IgD-negative memory B cell (primary cell): ENCODE data around the gene ZNF521. TPM values are rescaled to one million over a fixed set of nuclear protein-coding genes. Genes with fewer than 3 reads are reported as not detected.
A peak's percentile ranks its signal among the peaks of the same experiment; 100 is the strongest.

Experiments
- H3K27ac Mint-ChIP-seq, 3 donors: one replicate each; pipeline ENCODE4 v1.8.0; 2020 to 2022; ENCODE audit warnings: mild to moderate bottlenecking in 3 of 3, mixed read lengths in 3 of 3, moderate library complexity in 1 of 3
- H3K27me3 Mint-ChIP-seq: one replicate; pipeline ENCODE4 v1.8.0; 2021; ENCODE audit warnings: mixed read lengths
- H3K36me3 Mint-ChIP-seq: one replicate; pipeline ENCODE4 v1.8.0; 2020; ENCODE audit warnings: mild to moderate bottlenecking, mixed read lengths
- H3K4me1 Mint-ChIP-seq, 3 donors: one replicate each; pipeline ENCODE4 v1.8.0; 2020 to 2022; ENCODE audit warnings: mixed read lengths in 3 of 3, mild to moderate bottlenecking in 1 of 3
- H3K4me3 Mint-ChIP-seq, 4 donors: one replicate each; pipeline ENCODE4 v1.8.0; 2020 to 2022; ENCODE audit warnings: mild to moderate bottlenecking in 4 of 4, mixed read lengths in 4 of 4, moderate library complexity in 3 of 4
- H3K9me3 Mint-ChIP-seq, 3 donors: one replicate each; pipeline ENCODE4 v1.8.0; 2020 to 2021; ENCODE audit warnings: mixed read lengths in 3 of 3, mild to moderate bottlenecking in 1 of 3
- polyA plus RNA-seq: library from polyadenylated mRNA; unstranded; fragments of 300-500 nt; fragmentation: Illumina TruSeq; gene quantifications from one replicate; pipeline ENCODE4 v1.2.3, GENCODE V29; 2021

ZNF521 gene
- polyA plus RNA-seq, 1 donor from 2014 or later: not detected

DNA sequence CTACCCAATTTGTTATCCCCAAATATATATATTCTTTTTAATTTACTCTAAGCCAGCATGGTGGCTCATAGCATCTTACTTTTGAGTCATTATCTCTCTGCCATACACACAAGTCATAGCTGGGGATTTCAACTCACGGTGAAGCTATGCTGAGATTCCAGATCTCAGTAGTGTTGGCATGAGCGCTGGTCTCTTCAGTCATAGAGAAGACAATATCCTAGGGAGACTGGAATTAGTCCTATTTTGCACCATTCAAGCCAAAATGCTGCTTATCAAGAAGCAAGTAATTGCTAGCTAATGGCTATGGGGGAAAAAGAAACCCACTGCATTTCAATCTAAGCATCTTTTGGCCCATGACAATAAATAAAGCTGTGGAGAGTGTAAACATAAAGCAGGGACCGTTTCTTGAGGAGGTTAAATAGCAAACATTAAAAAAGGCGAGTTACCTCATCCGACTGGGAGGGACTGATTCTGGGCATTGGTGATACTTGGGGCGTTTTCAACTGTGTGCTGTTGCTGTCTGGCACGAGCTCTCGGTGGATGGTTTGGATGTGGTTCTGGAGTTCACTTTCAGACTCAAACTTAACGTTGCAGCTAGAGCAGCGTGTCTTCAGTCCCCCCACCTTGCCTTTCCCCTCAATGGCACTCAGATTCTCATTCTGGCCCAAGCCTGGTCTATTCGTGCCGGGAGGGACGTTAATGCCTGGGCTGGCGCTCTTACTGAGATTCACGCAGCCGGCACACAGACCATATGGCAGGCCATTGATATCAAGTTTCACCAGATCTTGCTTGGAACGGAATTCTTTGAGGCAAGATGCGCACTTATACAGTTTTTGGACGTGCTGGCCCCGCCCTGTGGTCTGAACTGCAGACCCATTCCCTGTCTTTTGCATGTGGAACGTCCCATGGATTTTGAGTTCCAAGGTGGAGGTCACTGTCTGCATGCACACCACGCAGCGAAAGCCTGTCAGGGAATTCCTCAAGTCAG, 127.8 kb downstream of the ZNF521 start:
- H3K4me3 Mint-ChIP-seq: no peak overlapping the region
- H3K27me3 Mint-ChIP-seq: no peaks in the 10 kb centered on the region
- no peaks in the 10 kb centered on the region for H3K9me3 Mint-ChIP-seq
- no peaks in the 10 kb centered on the region for H3K36me3 Mint-ChIP-seq
- no peak overlapping the region for H3K27ac Mint-ChIP-seq
- no peaks in the 10 kb centered on the region for H3K4me1 Mint-ChIP-seq

DNA sequence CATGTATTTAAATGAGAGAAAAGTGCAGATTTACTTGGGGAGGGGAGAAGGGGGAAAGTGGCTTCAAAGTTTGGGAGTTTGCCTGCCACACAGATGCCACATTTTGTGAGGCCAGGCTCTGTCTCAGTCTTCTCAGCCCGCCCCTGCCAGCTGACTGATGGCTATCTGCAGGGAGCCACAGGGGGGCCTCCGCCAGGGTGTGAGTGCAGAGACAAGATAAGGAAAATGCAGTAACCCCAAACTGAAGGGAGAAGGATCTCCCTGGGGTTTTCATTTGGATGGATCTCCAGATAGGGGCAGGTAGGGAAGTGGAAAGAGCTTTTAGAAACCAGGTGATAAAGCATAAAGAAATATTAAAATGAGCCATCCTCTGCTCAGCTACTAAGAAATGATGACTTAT, 128.8 kb downstream of the ZNF521 start:
- Mint-ChIP-seq H3K27ac (no peak overlapping the region), H3K9me3 (no peaks in the 10 kb centered on the region), H3K4me1 (no peaks in the 10 kb centered on the region), H3K27me3 (no peaks in the 10 kb centered on the region), H3K36me3 (no peaks in the 10 kb centered on the region), H3K4me3 (no peak overlapping the region)

DNA sequence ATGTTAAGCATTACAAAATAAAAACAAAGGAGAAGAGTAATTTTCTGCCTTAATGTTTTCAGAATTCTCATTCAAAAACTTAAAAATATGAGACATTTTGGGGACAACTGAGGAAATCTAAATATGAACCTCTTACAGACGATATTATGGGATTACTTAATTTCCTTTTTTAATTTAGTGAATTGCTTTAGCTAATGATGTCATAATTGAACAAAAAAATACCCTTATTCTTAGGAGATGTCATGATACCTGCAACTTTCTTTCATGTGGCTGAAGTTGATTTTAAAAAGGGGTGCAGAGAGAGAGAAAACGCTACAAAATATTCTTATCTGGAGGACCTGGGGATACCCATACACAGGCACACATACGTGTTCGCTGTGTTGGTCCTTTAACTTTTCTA, 129.3 kb downstream of the ZNF521 start:
- H3K9me3 Mint-ChIP-seq: no peaks in the 10 kb centered on the region
- no peaks in the 10 kb centered on the region for H3K27me3 Mint-ChIP-seq
- no peak overlapping the region for H3K4me3 Mint-ChIP-seq
- H3K36me3 Mint-ChIP-seq: no peaks in the 10 kb centered on the region
- H3K27ac Mint-ChIP-seq: no peak overlapping the region
- H3K4me1 Mint-ChIP-seq: no peaks in the 10 kb centered on the region

DNA sequence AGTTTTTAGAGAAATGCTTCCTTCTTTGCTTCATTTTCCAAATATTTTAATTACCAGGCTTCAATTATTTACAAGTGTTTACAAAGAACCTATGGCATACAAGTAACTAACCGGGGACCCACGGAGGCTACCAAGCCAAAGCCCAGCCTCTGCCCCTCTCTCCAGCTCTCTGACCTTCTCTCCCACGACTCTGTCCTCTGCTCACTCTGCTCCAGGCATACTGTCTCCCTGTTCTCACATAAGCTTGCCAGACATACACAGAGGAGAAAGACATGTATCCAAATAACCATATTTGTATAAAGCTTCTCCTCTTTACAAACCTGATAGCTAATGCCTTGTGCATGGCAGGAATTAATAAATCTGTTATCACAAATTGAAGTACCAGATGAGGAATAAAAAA, 141.3 kb downstream of the ZNF521 start:
- peaks cover 8% of the 10 kb centered on the region for H3K27me3 Mint-ChIP-seq
- no peaks in the 10 kb centered on the region for H3K36me3 Mint-ChIP-seq
- H3K4me1 Mint-ChIP-seq: no peaks in the 10 kb centered on the region
- no peak overlapping the region for H3K4me3 Mint-ChIP-seq
- no peak overlapping the region for H3K27ac Mint-ChIP-seq
- no peaks in the 10 kb centered on the region for H3K9me3 Mint-ChIP-seq

DNA sequence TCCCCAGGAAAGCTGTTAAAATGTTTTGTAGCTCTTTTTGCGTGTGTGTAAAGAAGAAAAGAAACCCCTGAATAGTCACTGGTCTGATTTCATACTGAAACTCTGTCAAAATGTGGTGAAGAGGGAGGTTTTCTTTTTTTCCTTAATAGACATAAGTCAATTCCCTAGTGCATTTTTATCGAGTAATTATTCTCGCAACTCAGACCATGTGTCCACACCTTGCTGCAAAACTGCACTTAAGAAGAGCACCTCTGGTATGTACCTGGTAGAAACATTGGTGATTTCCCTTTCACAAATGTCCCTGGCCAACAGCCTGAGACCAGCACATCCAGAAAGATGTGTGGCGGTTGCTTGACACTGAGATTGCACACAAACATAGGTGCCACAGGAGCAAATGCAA, 159.9 kb downstream of the ZNF521 start:
- Mint-ChIP-seq H3K27me3 (peaks cover 2% of the 10 kb centered on the region), H3K36me3 (no peaks in the 10 kb centered on the region), H3K4me3 (no peak overlapping the region), H3K27ac (no peak overlapping the region), H3K4me1 (no peaks in the 10 kb centered on the region), H3K9me3 (no peaks in the 10 kb centered on the region)

DNA sequence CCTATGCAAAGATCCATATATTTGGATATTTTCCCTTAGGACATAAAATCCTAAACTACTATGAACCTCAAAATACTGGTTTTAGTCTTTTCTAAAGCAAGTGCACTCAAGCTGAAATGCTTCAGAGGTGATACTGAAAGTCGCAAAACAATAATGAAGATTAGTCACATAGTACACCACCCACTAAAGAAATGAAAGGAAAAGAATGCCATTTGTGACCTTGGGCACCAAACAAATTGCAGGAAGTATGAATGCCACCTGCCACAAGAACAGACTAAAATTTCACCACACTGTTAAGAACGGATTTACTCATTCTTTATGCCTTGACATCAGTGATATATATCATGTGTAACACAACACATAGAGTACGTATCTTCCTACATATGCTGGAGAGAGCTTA, 161.5 kb downstream of the ZNF521 start:
- no peaks in the 10 kb centered on the region for H3K36me3 Mint-ChIP-seq
- H3K4me1 Mint-ChIP-seq: no peaks in the 10 kb centered on the region
- no peaks in the 10 kb centered on the region for H3K9me3 Mint-ChIP-seq
- peaks cover 2% of the 10 kb centered on the region for H3K27me3 Mint-ChIP-seq
- H3K27ac Mint-ChIP-seq: no peak overlapping the region
- no peak overlapping the region for H3K4me3 Mint-ChIP-seq

DNA sequence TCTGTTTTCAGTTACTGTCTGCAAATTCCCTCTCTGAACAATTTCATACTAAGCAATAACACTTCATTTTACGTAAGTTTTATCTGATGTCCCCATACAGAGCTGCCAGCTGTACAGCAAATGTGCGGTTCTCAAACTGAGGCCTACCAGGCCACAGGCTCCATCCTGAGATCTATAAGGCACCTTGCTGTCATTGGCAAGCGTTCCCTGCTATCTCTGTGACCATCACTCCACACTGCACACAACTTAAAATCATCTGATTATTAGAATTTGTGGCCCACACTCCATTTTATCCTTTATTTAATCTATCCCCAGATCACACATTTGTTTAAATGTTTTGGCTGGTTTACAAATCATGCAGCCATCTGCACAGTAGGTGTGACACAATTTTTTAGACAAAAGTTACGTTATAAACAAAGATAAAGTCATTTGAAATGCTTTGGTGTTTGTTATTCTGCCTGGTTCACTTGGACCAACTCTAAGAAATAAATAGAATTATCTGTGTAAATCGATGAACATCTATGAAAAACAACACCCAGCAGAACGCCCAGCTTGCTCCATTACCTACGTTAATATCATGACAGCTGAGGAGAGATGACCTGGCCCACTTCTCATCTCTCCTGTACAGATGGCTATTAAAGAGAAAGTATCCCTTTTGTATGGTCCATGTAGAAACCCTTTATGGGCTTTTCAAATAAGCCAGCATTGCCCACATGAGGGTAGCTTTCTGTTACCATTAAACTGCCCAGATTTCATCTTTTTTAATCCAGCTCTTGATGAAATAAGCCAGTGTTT, 162.4 kb downstream of the ZNF521 start:
- H3K9me3 Mint-ChIP-seq: no peaks in the 10 kb centered on the region
- no peak overlapping the region for H3K4me3 Mint-ChIP-seq
- H3K27ac Mint-ChIP-seq: no peak overlapping the region
- no peaks in the 10 kb centered on the region for H3K36me3 Mint-ChIP-seq
- H3K27me3 Mint-ChIP-seq: peaks cover 2% of the 10 kb centered on the region
- no peaks in the 10 kb centered on the region for H3K4me1 Mint-ChIP-seq

DNA sequence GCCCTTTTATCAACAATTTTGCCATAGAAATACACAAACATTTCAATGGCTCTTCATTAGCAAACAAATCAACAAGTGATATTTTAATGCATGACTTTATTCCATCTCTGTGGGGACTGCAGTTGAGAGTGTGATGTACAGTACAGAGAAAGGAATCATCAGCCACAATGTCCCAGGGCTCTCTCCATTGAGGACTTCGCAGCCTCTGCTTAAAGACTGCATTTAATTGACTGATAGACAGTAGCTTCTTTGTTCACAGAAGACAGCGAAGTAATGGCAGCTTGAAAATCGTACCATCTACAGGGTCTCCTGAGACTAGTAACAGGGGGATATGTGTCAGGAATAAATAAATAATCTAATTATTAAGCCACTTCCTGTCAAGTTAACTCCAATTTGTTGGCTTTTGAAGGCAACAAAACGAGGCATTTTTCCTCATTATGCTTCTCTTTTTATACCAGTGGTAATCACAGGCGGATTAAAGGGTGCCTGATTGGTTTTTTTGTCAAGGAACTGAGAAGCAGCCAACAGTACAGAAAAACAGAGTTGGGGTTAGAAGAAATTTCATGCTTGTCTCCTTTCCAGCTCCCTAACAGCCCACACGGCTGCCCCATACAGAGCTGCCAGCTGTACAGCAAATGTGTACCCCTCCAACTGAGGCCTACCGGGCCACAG, 164.3 kb downstream of the ZNF521 start:
- Mint-ChIP-seq H3K4me3 (no peak overlapping the region), H3K36me3 (no peaks in the 10 kb centered on the region), H3K27ac (no peak overlapping the region), H3K9me3 (no peaks in the 10 kb centered on the region), H3K4me1 (no peaks in the 10 kb centered on the region), H3K27me3 (peaks cover 2% of the 10 kb centered on the region)

DNA sequence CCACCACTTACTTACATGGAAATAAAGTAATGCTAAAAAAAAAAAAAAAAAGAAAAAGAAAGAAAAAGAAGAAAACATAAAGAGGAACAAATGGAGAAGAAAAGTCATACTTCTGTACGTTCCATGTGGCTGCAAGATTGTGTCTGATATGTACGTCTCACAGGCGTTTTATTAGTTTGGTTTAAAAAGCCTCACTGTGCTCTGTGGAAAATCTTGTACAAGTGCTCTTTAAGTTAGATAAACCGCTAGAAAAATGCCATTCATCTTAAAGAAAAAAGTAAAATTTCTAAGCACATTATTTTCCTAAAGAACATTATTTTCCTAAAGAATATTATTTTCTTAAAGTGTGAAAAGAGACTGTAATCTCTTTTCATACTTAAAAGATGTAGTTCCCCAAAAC, 165.1 kb downstream of the ZNF521 start:
- Mint-ChIP-seq H3K27me3 (peaks cover 2% of the 10 kb centered on the region), H3K36me3 (no peaks in the 10 kb centered on the region), H3K9me3 (no peaks in the 10 kb centered on the region), H3K4me3 (no peak overlapping the region), H3K27ac (no peak overlapping the region), H3K4me1 (no peaks in the 10 kb centered on the region)

DNA sequence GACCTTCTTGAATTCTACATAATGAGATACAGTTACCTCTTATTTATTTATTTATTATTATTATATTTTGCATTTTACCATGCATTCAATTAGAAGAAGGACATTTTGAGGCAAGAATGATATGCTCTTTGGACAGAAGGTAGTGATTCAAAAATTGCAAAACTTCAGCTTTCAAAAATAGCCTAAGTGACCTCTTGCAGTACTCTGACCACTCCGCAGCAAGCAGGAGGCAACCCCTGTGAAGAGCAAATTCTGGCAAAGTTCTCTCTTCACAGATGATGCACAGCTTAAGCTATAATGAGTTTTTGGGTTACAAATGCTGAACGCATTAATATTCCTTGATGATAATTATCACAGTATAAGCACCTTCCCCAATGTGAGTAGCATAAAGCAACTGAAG, 170.0 kb downstream of the ZNF521 start:
- no peak overlapping the region for H3K27ac Mint-ChIP-seq
- H3K4me3 Mint-ChIP-seq: no peak overlapping the region
- peaks cover 4% of the 10 kb centered on the region for H3K27me3 Mint-ChIP-seq
- no peaks in the 10 kb centered on the region for H3K36me3 Mint-ChIP-seq
- H3K9me3 Mint-ChIP-seq: no peaks in the 10 kb centered on the region
- H3K4me1 Mint-ChIP-seq: no peaks in the 10 kb centered on the region

DNA sequence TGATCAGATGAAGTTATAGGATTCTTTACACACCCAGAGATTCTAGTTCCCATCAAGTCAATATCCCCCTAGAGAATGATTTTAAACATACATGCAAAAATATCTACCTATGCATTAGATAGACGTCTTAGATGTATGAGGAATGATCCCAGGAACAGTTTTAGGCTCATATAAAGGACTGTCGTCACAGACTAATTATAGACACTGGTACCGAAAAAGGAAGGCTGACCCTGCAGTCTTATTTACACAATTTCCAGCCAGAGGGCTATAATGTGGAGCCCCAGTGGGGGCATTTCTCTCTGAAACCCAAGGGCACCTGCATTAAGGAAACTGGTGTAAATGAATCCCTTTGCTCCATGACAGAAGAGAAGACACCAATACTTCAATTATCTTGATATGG, 170.4 kb downstream of the ZNF521 start:
- H3K27ac Mint-ChIP-seq: no peak overlapping the region
- no peaks in the 10 kb centered on the region for H3K36me3 Mint-ChIP-seq
- peaks cover 4% of the 10 kb centered on the region for H3K27me3 Mint-ChIP-seq
- H3K9me3 Mint-ChIP-seq: no peaks in the 10 kb centered on the region
- no peaks in the 10 kb centered on the region for H3K4me1 Mint-ChIP-seq
- H3K4me3 Mint-ChIP-seq: no peak overlapping the region

DNA sequence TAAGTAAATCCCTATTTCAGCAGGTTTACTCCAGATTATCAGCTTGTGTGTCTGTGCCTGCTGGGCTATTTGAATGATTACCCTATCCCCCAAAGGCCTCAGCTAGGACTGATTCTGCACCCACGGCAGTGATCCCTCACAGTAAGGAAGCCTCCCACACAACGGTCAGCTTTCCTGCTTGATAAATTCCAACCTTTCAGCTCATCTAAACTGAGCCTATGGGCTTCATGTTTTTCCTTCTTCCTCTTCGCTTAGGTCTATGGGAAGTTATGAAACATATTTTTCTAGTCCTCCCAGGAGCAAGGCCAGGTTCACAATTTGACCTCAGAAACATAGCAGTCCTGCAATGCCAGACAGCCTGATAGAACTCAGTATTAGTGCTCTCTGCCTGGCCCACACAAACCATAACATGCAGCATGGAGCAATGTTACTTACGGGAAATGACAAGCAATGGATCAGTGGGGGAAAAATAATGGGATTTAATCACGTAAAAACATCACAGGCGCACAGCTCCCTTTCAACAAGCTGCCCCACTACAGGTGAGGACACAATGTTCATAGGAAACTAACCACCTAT, 170.9 kb downstream of the ZNF521 start:
- H3K27ac Mint-ChIP-seq: no peak overlapping the region
- H3K4me3 Mint-ChIP-seq: no peak overlapping the region
- no peaks in the 10 kb centered on the region for H3K4me1 Mint-ChIP-seq
- H3K9me3 Mint-ChIP-seq: no peaks in the 10 kb centered on the region
- H3K36me3 Mint-ChIP-seq: no peaks in the 10 kb centered on the region
- peaks cover 4% of the 10 kb centered on the region for H3K27me3 Mint-ChIP-seq

DNA sequence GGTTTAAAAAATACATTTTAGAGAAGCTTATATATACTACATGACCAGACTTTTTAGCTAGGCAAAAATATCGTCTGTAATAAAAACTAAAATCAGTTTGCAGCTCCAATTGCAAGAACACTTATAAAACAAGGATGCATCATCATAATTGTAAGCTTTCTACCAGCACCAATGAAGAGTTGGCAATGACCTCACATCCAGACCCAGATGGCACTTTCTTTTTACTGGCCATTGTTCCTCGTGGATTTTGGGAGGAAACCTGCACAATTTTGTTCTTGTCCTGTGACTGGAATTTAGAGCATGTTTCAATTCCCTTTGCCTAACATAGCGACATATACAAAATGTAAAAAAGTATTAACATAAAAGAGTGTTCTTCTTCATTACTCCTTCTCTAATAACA, 174.3 kb downstream of the ZNF521 start:
- Mint-ChIP-seq H3K9me3 (no peaks in the 10 kb centered on the region), H3K36me3 (no peaks in the 10 kb centered on the region), H3K4me1 (no peaks in the 10 kb centered on the region), H3K27me3 (peaks cover 4% of the 10 kb centered on the region), H3K27ac (no peak overlapping the region), H3K4me3 (no peak overlapping the region)

DNA sequence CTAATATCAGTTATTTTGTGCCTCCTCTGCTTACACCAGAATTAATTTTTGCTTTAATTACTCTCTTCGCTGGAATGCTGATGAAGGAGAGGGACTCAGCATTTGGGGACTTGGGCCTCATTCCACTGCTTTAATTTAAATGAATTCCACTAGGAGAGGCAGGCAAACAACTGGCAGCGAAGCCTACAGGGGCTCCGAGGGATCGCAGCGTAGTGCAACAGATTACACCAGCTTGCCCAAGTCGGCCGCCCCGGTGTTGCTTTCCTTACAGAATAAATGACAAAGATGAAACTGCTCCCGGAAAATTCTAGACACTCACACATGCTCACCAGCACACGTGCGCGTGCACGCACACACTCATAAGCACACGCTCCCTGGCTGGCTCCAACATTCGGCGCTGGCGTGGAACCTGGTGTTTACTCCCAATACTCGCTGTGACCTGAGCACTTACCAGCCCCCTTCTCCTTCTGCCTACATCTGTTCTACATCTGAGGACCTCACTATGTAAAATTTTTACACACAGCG, 175.4 kb downstream of the ZNF521 start:
- Mint-ChIP-seq H3K4me3 (peak overlapping the region in 1 of 4 donors; percentile 11), H3K9me3 (no peaks in the 10 kb centered on the region), H3K27me3 (peaks cover 4% of the 10 kb centered on the region), H3K27ac (peak overlapping the region in 1 of 3 donors; percentile 2), H3K36me3 (no peaks in the 10 kb centered on the region), H3K4me1 (no peaks in the 10 kb centered on the region)
